GM20431 (cell line): Measurements from ENCODE around the gene COQ2.
"Not testable (repeated sequence)": the region's sequence is repeated elsewhere in the genome, so short reads cannot be mapped to it uniquely, and the experiment has no call there.

ENCODE experiments used
- in situ Hi-C: fragments of 300-500 bp; cut with MseI, MboI; formaldehyde crosslinking; loops from one replicate; pipeline ENCODE4 v1.15.0; 2020; ENCODE audit warnings: low sequenced_read_pairs; ENCODE audit not compliant: unreplicated experiment

COQ2 gene

GRCh38 chr4:83251447-83251830, 33.2 kb downstream of the COQ2 start:
- in situ Hi-C loops, result no loop called here

- in situ Hi-C loops, result no loop called here
Measured at GRCh38 chr4:83250687-83251446, 33.7 kb downstream of the COQ2 start.

- in situ Hi-C loops, result no loop called here
Measured at GRCh38 chr4:83248486-83248885, 36.1 kb downstream of the COQ2 start.

GRCh38 chr4:83247415-83248357, 36.9 kb downstream of the COQ2 start:
- in situ Hi-C loops, result no loop called here

- in situ Hi-C loops, result no loop called here
Measured at GRCh38 chr4:83241132-83241531, 43.5 kb downstream of the COQ2 start.

- in situ Hi-C loops, result no loop called here
Measured at GRCh38 chr4:83240379-83240875, 44.2 kb downstream of the COQ2 start.

- in situ Hi-C loops, result no loop called here
Measured at GRCh38 chr4:83238393-83239248, 46.0 kb downstream of the COQ2 start.

GRCh38 chr4:83237591-83237990, 47.0 kb downstream of the COQ2 start:
- in situ Hi-C loops, result no loop called here

- in situ Hi-C loops, result not testable (repeated sequence)
Measured at GRCh38 chr4:83235645-83236133, 48.9 kb downstream of the COQ2 start.

GRCh38 chr4:83234902-83235644, 49.5 kb downstream of the COQ2 start:
- in situ Hi-C loops, result no loop called here

- in situ Hi-C loops, result not testable (repeated sequence)
Measured at GRCh38 chr4:83234387-83234786, 50.2 kb downstream of the COQ2 start.

- in situ Hi-C loops, result no loop called here
Measured at GRCh38 chr4:83232082-83232481, 52.5 kb downstream of the COQ2 start.

- in situ Hi-C loops, result no loop called here
Measured at GRCh38 chr4:83231620-83232076, 53.0 kb downstream of the COQ2 start.

- in situ Hi-C loops, result no loop called here
Measured at GRCh38 chr4:83230928-83231327, 53.7 kb downstream of the COQ2 start.

GRCh38 chr4:83229791-83230190, 54.8 kb downstream of the COQ2 start:
- in situ Hi-C loops, result no loop called here

GRCh38 chr4:83228231-83228630, 56.4 kb downstream of the COQ2 start:
- in situ Hi-C loops, result no loop called here

GRCh38 chr4:83224502-83225197, 59.9 kb downstream of the COQ2 start:
- in situ Hi-C loops, result no loop called here

GRCh38 chr4:83223781-83224180, 60.8 kb downstream of the COQ2 start:
- in situ Hi-C loops, result no loop called here
